Hepatic stellate cell (primary cell): ENCODE results near the gene MTHFD2L.
"Not testable (repeated sequence)": the region's sequence is repeated elsewhere in the genome, so short reads cannot be mapped to it uniquely, and the experiment has no call there.

ENCODE experiments used
- DNase-seq: peaks from one replicate; pipeline ENCODE4 v3.0.0; 2011; ENCODE audit warnings: low spot score

Gene MTHFD2L

GRCh38 chr4:74335341-74336021 is 177.6 kb downstream of the MTHFD2L start:
- no peak for DNase-seq

DNA sequence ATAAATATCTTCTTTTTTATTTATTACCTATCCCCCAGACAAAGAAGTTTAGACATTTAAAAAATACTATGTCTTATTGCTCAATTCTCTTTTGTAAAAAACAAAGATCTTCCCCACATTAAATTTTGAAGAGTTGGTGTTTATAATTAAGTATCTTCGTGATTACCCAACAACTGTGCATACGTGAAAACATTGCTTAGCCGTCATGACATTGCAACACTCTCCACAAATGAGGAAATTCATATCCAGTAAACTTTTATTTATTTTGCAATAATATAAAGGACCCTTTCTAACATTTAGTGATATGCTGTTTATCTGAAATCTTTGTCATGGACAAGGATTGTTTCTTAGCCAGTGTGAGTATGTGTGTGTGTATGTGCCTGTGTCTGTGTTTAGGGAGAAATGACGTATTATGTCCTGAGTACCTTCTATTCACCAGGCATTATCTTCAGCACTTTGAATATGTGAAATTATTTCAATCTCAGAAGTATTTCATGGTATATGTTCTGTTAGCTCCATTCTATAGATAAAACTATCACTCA is 180.9 kb downstream of the MTHFD2L start:
- no peak for DNase-seq

- DNase-seq = no peak
Measured at GRCh38 chr4:74339501-74339900, 181.6 kb downstream of the MTHFD2L start.

DNA sequence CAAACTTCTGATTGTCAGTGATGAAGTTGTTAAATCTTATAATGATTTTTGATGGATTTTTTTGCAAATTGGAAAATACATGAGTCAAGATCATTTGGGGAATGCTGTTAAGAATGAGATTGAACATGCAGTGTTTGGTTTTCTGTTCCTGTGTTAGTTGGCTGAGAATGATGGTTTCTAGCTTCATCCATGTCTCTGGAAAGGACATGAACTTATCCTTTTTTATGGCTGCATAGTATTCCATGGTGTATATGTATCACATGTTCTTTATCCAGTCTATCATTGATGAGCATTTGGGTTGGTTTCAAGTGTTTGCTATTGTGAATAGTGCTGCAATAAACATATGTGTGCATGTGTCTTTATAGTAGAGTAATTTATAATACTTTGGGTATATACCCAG is 182.5 kb downstream of the MTHFD2L start:
- DNase-seq = not testable (repeated sequence)

DNA sequence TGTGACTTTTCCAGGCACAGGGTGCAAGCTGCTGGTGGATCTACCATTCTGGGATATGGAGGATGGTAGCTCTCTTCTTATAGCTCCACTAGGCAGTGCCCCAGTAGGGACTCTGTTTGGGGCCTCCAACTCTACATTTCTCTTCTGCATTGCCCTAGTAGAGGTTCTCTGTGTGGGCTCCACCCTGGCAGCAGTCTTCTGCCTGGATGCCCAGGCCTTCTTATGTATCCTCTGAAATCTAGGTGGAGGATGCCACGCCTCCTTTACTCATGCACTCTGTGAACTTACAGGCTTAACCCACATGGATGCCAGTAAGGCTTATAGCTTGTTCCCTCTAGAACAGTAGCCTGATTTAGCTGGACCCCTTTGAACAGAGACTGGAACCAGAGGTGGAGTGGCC is 186.1 kb downstream of the MTHFD2L start:
- no peak for DNase-seq
